Endothelial cell of umbilical vein (primary cell): ENCODE results near the gene MS4A15. TPM values are rescaled to one million over a fixed set of nuclear protein-coding genes. Genes with fewer than 3 reads are reported as not detected.
"Not testable (repeated sequence)": the region's sequence is repeated elsewhere in the genome, so short reads cannot be mapped to it uniquely, and the experiment has no call there.

Experiments
- BruUV-seq: library from RNA; stranded (reverse); fragments of 400-500 nt; replicated peaks from 2 replicates; lab custom pipeline; 2021; lab: Mats Ljungman, UMichigan
- CTCF ChIA-PET: fragments of 300-600, 350-600 bp; sonication (Branson Sonifier 250); formaldehyde crosslinking; loops from one replicate; lab custom pipeline; 2021; ENCODE audit warnings: antibody characterized with exemption, inconsistent platforms; lab: Charles Lee
- POLR2A ChIA-PET: fragments of 300-600, 350-600 bp; sonication (Branson Sonifier 250); formaldehyde crosslinking; loops from one replicate; lab custom pipeline; 2021; ENCODE audit warnings: antibody characterized with exemption, inconsistent platforms; lab: Charles Lee
- DNase-seq: peaks from one replicate; pipeline ENCODE4 v3.0.0-alpha.2; 2011; ENCODE audit warnings: low read depth, low spot score
- FAIRE-seq: peaks from 2 replicates; lab custom pipeline; 2011; peaks lifted over from hg19 to GRCh38; lab: Jason Lieb, UNC
- H2AFZ ChIP-seq: 2 replicates; pipeline ENCODE4 v1.6.0; 2012; ENCODE audit warnings: low read depth, low read length, control low read depth, inconsistent platforms
- H3K27ac ChIP-seq: 2 replicates; pipeline ENCODE4 v1.5.1; 2011; ENCODE audit warnings: low read depth, mild to moderate bottlenecking, control low read depth, low read length, moderate library complexity; ENCODE audit not compliant: insufficient read depth
- H3K27me3 ChIP-seq, 2 experiments: 2 replicates each; pipeline versions ENCODE4 v1.6.0 to v1.6.1; 2011; ENCODE audit warnings: low read length in 2 of 2, mixed read lengths in 1 of 2; ENCODE audit not compliant: control insufficient read depth in 2 of 2, insufficient read depth in 2 of 2
- H3K36me3 ChIP-seq, 2 experiments: 2 replicates in 1 of 2; 3 replicates in 1 of 2; pipeline ENCODE4 v1.5.1; 2011; ENCODE audit warnings: low read length in 2 of 2, mild to moderate bottlenecking in 1 of 2, moderate library complexity in 1 of 2; ENCODE audit not compliant: control insufficient read depth in 2 of 2, insufficient read depth in 2 of 2; ENCODE audit errors: extremely low read depth in 1 of 2
- H3K4me1 ChIP-seq: 3 replicates; pipeline ENCODE4 v1.5.1; 2011; ENCODE audit warnings: mild to moderate bottlenecking, low read length; ENCODE audit not compliant: control insufficient read depth, insufficient read depth; ENCODE audit errors: extremely low read depth
- H3K4me2 ChIP-seq: 2 replicates; pipeline ENCODE4 v1.6.1; 2011; ENCODE audit warnings: low read length, control low read depth, mixed read lengths; ENCODE audit not compliant: insufficient read depth
- H3K4me3 ChIP-seq, 3 experiments: fragments of 200-600 bp in 1 of 3; sonication (generic), shearing (Covaris generic) in 1 of 3; replicated peaks in 1 of 3; 2 replicates each; pipeline ENCODE4 v1.5.1; 2011 to 2016; ENCODE audit warnings: control low read depth in 3 of 3, low read length in 3 of 3, mild to moderate bottlenecking in 2 of 3, inconsistent platforms in 1 of 3, low read depth in 1 of 3, moderate library complexity in 1 of 3; ENCODE audit not compliant: insufficient read depth in 1 of 3
- H3K79me2 ChIP-seq: 2 replicates; pipeline ENCODE4 v1.6.0; 2012; ENCODE audit warnings: low read length, inconsistent platforms; ENCODE audit not compliant: control insufficient read depth, insufficient read depth
- H3K9ac ChIP-seq: replicated peaks from 2 replicates; pipeline ENCODE3; 2011; ENCODE audit warnings: low read length, control low read depth; ENCODE audit not compliant: insufficient read depth; ENCODE audit errors: extremely low read depth
- H3K9me1 ChIP-seq: replicated peaks from 3 replicates; pipeline ENCODE4 v1.6.0; 2011; ENCODE audit warnings: mild to moderate bottlenecking, low read length; ENCODE audit not compliant: control insufficient read depth, insufficient read depth; ENCODE audit errors: extremely low read depth
- H3K9me3 ChIP-seq: replicated peaks from 2 replicates; pipeline ENCODE4 v1.5.1; 2012; ENCODE audit warnings: low read length, inconsistent platforms; ENCODE audit not compliant: control insufficient read depth, insufficient read depth
- H4K20me1 ChIP-seq: replicated peaks from 2 replicates; pipeline ENCODE3; 2011; ENCODE audit warnings: mild to moderate bottlenecking, low read length; ENCODE audit not compliant: control insufficient read depth, insufficient read depth; ENCODE audit errors: extremely low read depth
- EZH2 ChIP-seq: IDR thresholded peaks from 2 replicates; pipeline ENCODE4 v1.6.1; 2012; ENCODE audit warnings: borderline replicate concordance, low read depth, mild to moderate bottlenecking, moderate library complexity, low read length, inconsistent platforms; ENCODE audit not compliant: severe bottlenecking
- FOS ChIP-seq: IDR thresholded peaks from 2 replicates; pipeline ENCODE4 v1.6.1; 2011; ENCODE audit warnings: mild to moderate bottlenecking, low read length, moderate library complexity, borderline replicate concordance; ENCODE audit not compliant: insufficient read depth
- GATA2 ChIP-seq: IDR thresholded peaks from 2 replicates; pipeline ENCODE4 v1.7.0; 2011; ENCODE audit warnings: low read depth, mild to moderate bottlenecking, moderate library complexity, mixed read lengths, low read length; ENCODE audit not compliant: insufficient read length, insufficient read depth
- JUN ChIP-seq: IDR thresholded peaks from 2 replicates; pipeline ENCODE4 v1.6.1; 2011; ENCODE audit warnings: borderline replicate concordance, low read depth; ENCODE audit not compliant: insufficient read length, insufficient read depth
- MYC ChIP-seq: IDR thresholded peaks from one replicate; pipeline ENCODE4 v1.6.1; 2011; ENCODE audit warnings: mild to moderate bottlenecking, low read depth, low read length
- POLR2A ChIP-seq: IDR thresholded peaks from 2 replicates; pipeline ENCODE4 v1.6.1; 2012; ENCODE audit warnings: low read depth, mild to moderate bottlenecking, control low read depth, low read length
- POLR2AphosphoS5 ChIP-seq: IDR thresholded peaks from 2 replicates; pipeline ENCODE4 v1.6.1; 2012; ENCODE audit warnings: low read depth, mild to moderate bottlenecking, control low read depth, low read length, moderate library complexity; ENCODE audit not compliant: insufficient read depth
- dilution Hi-C: fragments of 300-500 bp; cut with MboI; formaldehyde crosslinking; loops from one replicate; pipeline ENCODE4 v1.15.0; 2019; ENCODE audit warnings: low sequenced_read_pairs; ENCODE audit not compliant: extremely low pct_ligation_motif_present
- intact Hi-C: fragments of 100-400 bp; cut with micrococcal nuclease; formaldehyde crosslinking; loops from one replicate; pipeline ENCODE4 v1.10.0; 2022
- polyA plus RNA-seq, 4 experiments: library from polyadenylated mRNA; depleted of rRNA in 3 of 4; stranded (reverse) in 3 of 4; unstranded in 1 of 4; fragments of >200 nt; gene quantifications; 2 replicates each; pipeline versions ENCODE4 v1.2.1 to v1.2.3, GENCODE V29; 2011 to 2012; ENCODE audit warnings: missing spikeins in 1 of 4
- total RNA-seq: library from RNA; stranded (reverse); gene quantifications from 2 replicates; pipeline ENCODE4 v1.2.3, GENCODE V29; 2021
- TF ChIP-seq, protein P1 (sequence below), 2 donors: IDR thresholded peaks; 1 replicate in 1 of 2; 2 replicates in 1 of 2; pipeline ENCODE4 v1.5.1; 2011; ENCODE audit warnings: low read length in 2 of 2, mild to moderate bottlenecking in 2 of 2, moderate library complexity in 2 of 2, control low read depth in 1 of 2, inconsistent platforms in 1 of 2, low read depth in 1 of 2; ENCODE audit not compliant: insufficient read depth in 1 of 2; ENCODE audit errors: extremely low read depth in 1 of 2
- TF ChIP-seq, protein P2 (sequence below): IDR thresholded peaks from 2 replicates; pipeline ENCODE4 v1.6.1; 2011; ENCODE audit not compliant: insufficient read depth, insufficient read length

Gene MS4A15
- total and polyA plus RNA-seq, 2 donors (not counting 3 experiments of a cell fraction or from before 2014, with no cell fraction given): not detected

DNA sequence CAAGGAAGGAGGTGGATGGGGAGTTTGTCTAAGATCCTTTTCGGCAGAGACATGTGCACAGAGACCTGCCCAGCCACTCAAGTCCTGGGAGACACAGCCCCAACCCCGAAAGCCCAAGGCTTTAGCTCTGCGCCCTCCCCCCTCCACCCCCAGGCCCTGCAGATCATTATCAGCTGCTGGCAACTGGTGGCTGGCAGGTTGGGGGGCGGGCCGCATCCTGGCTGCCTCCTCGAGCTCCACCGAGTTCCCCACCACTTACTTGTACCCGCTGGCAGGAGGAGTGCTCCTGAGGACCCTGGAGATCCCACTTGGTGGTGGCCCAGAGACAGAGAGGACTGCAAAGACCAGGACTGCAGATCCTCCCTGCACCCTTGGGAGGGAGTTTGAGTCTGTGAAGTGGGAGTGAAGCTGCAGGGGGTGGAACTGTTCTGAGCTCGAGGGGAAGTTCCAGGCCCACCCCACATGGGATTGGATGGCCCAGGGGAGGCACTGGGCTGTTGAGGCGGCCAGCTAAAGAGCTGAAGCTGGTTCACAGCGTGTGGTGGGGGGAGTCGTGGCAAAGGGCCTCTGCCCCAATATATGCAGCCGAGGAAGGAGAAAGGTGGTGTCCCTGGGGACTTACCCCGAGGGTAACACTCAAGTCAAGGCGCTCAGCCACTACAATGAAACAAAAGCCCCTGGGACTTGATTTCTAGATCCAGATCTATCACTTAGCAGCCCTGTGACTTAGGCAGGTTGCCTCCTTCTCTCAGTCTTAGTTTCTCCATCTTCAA, 65.3 kb downstream of the MS4A15 start:
- H3K4me2 ChIP-seq: no peak overlapping the region
- TF ChIP-seq EZH2: no peak
- TF ChIP-seq, protein P1, sequence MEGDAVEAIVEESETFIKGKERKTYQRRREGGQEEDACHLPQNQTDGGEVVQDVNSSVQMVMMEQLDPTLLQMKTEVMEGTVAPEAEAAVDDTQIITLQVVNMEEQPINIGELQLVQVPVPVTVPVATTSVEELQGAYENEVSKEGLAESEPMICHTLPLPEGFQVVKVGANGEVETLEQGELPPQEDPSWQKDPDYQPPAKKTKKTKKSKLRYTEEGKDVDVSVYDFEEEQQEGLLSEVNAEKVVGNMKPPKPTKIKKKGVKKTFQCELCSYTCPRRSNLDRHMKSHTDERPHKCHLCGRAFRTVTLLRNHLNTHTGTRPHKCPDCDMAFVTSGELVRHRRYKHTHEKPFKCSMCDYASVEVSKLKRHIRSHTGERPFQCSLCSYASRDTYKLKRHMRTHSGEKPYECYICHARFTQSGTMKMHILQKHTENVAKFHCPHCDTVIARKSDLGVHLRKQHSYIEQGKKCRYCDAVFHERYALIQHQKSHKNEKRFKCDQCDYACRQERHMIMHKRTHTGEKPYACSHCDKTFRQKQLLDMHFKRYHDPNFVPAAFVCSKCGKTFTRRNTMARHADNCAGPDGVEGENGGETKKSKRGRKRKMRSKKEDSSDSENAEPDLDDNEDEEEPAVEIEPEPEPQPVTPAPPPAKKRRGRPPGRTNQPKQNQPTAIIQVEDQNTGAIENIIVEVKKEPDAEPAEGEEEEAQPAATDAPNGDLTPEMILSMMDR (IDR thresholded peaks at IDR 0.05; ENCODE audit: extremely low read depth in 1 of 2, insufficient read depth in 1 of 2, low read depth in 1 of 2, low read length in 2 of 2): no peak
- no peak for TF ChIP-seq JUN
- TF ChIP-seq FOS: no peak
- no peak for TF ChIP-seq POLR2AphosphoS5
- no peak for TF ChIP-seq MYC
- TF ChIP-seq POLR2A: no peak
- TF ChIP-seq, protein P2, sequence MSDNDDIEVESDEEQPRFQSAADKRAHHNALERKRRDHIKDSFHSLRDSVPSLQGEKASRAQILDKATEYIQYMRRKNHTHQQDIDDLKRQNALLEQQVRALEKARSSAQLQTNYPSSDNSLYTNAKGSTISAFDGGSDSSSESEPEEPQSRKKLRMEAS: no peak
- TF ChIP-seq GATA2: no peak
- H3K9me3 ChIP-seq: no peaks in the 10 kb centered on the region
- FAIRE-seq (no peak), DNase-seq (no peak)
- POLR2A ChIA-PET: no interaction called here
- H3K27me3 ChIP-seq: no peaks in the 10 kb centered on the region
- no peak overlapping the region for H2AFZ ChIP-seq
- H3K4me3 ChIP-seq: no peak overlapping the region
- H3K36me3 ChIP-seq: no peaks in the 10 kb centered on the region
- no TSS peak for BruUV-seq
- no peak overlapping the region for H3K27ac ChIP-seq
- no peaks in the 10 kb centered on the region for H4K20me1 ChIP-seq
- CTCF ChIA-PET: interaction anchor here (1.2 to 3.6 kb wide), 4 partner anchors 9 to 78 kb away, joined by 3 to 26 read pairs (median 10); no protein-coding TSS in a partner anchor
- intact Hi-C loops: loop anchor here (10.0 kb wide), 1 partner anchor 797 kb away; no protein-coding TSS in a partner anchor
- no peaks in the 10 kb centered on the region for H3K9me1 ChIP-seq
- no peak overlapping the region for H3K9ac ChIP-seq
- dilution Hi-C loops: no loop called here
- no peaks in the 10 kb centered on the region for H3K4me1 ChIP-seq
- no peaks in the 10 kb centered on the region for H3K79me2 ChIP-seq

DNA sequence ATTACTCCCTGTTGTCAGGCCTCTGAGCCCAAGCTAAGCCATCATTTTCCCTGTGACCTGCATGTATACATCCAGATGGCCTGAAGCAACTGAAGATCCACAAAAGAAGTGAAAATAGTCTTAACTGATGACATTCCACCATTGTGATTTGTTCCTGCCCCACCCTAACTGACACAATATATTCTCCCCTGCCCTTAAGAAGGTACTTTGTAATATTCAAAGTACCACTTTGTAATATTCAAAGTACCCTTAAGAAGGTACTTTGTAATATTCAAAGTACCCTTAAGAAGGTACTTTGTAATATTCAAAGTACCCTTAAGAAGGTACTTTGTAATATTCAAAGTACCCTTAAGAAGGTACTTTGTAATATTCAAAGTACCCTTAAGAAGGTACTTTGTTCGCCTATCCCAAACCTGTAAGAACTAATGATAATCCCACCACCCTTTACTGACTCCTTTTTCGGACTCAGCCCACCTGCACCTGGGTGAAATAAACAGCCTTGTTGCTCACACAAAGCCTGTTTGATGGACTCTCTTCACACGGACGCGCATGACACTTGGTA, 67.2 kb downstream of the MS4A15 start:
- H3K4me3 ChIP-seq, DNase-seq, H3K9ac ChIP-seq, H2AFZ ChIP-seq, BruUV-seq, H3K27ac ChIP-seq, POLR2A ChIA-PET, H3K36me3 ChIP-seq, H3K79me2 ChIP-seq, H3K27me3 ChIP-seq, dilution Hi-C loops, FAIRE-seq, H3K4me1 ChIP-seq, H4K20me1 ChIP-seq, H3K9me3 ChIP-seq, H3K9me1 ChIP-seq, H3K4me2 ChIP-seq: not testable (repeated sequence)
- CTCF ChIA-PET: interaction anchor here (0.6 to 1.9 kb wide), 6 partner anchors 10 to 1689 kb away, joined by 3 to 7 read pairs (median 4); no protein-coding TSS in a partner anchor
- intact Hi-C loops: loop anchor here (10.0 kb wide), 1 partner anchor 799 kb away; no protein-coding TSS in a partner anchor
